Medulla oblongata (tissue), 1 donor: ENCODE results near the gene ADARB2.
A peak's percentile ranks its signal among the peaks of the same experiment; 100 is the strongest.

ENCODE experiments used
- DNase-seq: peaks from one replicate; pipeline ENCODE4 v3.0.0-alpha.2; 2015; ENCODE audit errors: extremely low spot score

ADARB2 gene

GRCh38 chr10:1369665-1370064, 367.7 kb downstream of the ADARB2 start:
- DNase-seq, result no peak

- DNase-seq, result no peak
Measured at GRCh38 chr10:1369197-1369596, 368.1 kb downstream of the ADARB2 start.

- DNase-seq, result peak; percentile 43
Measured at GRCh38 chr10:1368842-1369171, 368.5 kb downstream of the ADARB2 start.

GRCh38 chr10:1367938-1368841, 369.1 kb downstream of the ADARB2 start:
- peak; percentile 41 for DNase-seq

- DNase-seq, result no peak
Measured at GRCh38 chr10:1366811-1367425, 370.4 kb downstream of the ADARB2 start.

GRCh38 chr10:1366322-1366691, 371.0 kb downstream of the ADARB2 start:
- DNase-seq, result no peak

GRCh38 chr10:1365540-1366321, 371.6 kb downstream of the ADARB2 start:
- no peak for DNase-seq

- DNase-seq, result no peak
Measured at GRCh38 chr10:1364151-1364910, 373.0 kb downstream of the ADARB2 start.

- no peak for DNase-seq
Measured at GRCh38 chr10:1363446-1364121, 373.7 kb downstream of the ADARB2 start.

- no peak for DNase-seq
Measured at GRCh38 chr10:1362589-1363445, 374.5 kb downstream of the ADARB2 start.

- DNase-seq, result no peak
Measured at GRCh38 chr10:1361411-1362105, 375.8 kb downstream of the ADARB2 start.

GRCh38 chr10:1360558-1361164, 376.7 kb downstream of the ADARB2 start:
- no peak for DNase-seq

GRCh38 chr10:1360011-1360557, 377.2 kb downstream of the ADARB2 start:
- DNase-seq, result no peak

GRCh38 chr10:1359626-1359955, 377.7 kb downstream of the ADARB2 start:
- DNase-seq, result no peak

- DNase-seq, result no peak
Measured at GRCh38 chr10:1358860-1359625, 378.3 kb downstream of the ADARB2 start.

- no peak for DNase-seq
Measured at GRCh38 chr10:1358147-1358546, 379.2 kb downstream of the ADARB2 start.

- DNase-seq, result no peak
Measured at GRCh38 chr10:1356349-1356748, 381.0 kb downstream of the ADARB2 start.
